ENCODE results near the gene LONP2. TPM values are rescaled to one million over a fixed set of nuclear protein-coding genes. Genes with fewer than 3 reads are reported as not detected.

Gene LONP2
- polyA plus RNA-seq, 1 experiment, result 34.1 TPM

- POLR2A ChIA-PET, result no interaction called here
- CTCF ChIA-PET, result interaction anchor here (0.7 kb wide), 1 partner anchor 361 kb away, joined by 3 read pairs; no protein-coding TSS in a partner anchor
- TF ChIP-seq CTCF (IDR thresholded peaks at IDR 0.05; ENCODE audit: insufficient read depth, low read depth, low read length), result no peak
- H3K27me3 ChIP-seq (ENCODE audit: control insufficient read depth, insufficient read depth, low read length), result no peaks in the 10 kb centered on the region
- no peak overlapping the region for H3K4me3 ChIP-seq (ENCODE audit: low read depth, low read length)
- no peaks in the 10 kb centered on the region; the same call in 1 of the 2 replicates for H3K36me3 ChIP-seq (ENCODE audit: control insufficient read depth, insufficient read depth, low read length)
- no peak for DNase-seq (ENCODE audit: low read depth)
Measured at GRCh38 chr16:48269011-48269410, 24.9 kb downstream of the LONP2 start.

- Histone ChIP-seq H3K27me3 (ENCODE audit: control insufficient read depth, insufficient read depth, low read length) (no peaks in the 10 kb centered on the region), H3K4me3 (ENCODE audit: low read depth, low read length) (no peak overlapping the region), H3K36me3 (ENCODE audit: control insufficient read depth, insufficient read depth, low read length) (no peaks in the 10 kb centered on the region; the same call in 1 of the 2 replicates)
- DNase-seq (ENCODE audit: low read depth), result no peak
- TF ChIP-seq CTCF (IDR thresholded peaks at IDR 0.05; ENCODE audit: insufficient read depth, low read depth, low read length), result peak; percentile 12; the same call in 1 of the 2 replicates
- ChIA-PET CTCF (interaction anchor here (1.3 kb wide), 1 partner anchor 351 kb away, joined by 5 read pairs; no protein-coding TSS in a partner anchor), POLR2A (no interaction called here)
Measured at GRCh38 chr16:48271728-48272127, 27.6 kb downstream of the LONP2 start.

- CTCF ChIA-PET, result no interaction called here
- Histone ChIP-seq H3K36me3 (ENCODE audit: control insufficient read depth, insufficient read depth, low read length) (no peaks in the 10 kb centered on the region; the same call in 1 of the 2 replicates), H3K4me3 (ENCODE audit: low read depth, low read length) (no peak overlapping the region), H3K27me3 (ENCODE audit: control insufficient read depth, insufficient read depth, low read length) (no peaks in the 10 kb centered on the region)
- DNase-seq (ENCODE audit: low read depth), result no peak
- POLR2A ChIA-PET, result no interaction called here
- no peak for TF ChIP-seq CTCF (IDR thresholded peaks at IDR 0.05; ENCODE audit: insufficient read depth, low read depth, low read length)
Measured at GRCh38 chr16:48272837-48273421, 28.8 kb downstream of the LONP2 start.

- Histone ChIP-seq H3K27me3 (ENCODE audit: control insufficient read depth, insufficient read depth, low read length) (no peaks in the 10 kb centered on the region), H3K36me3 (ENCODE audit: control insufficient read depth, insufficient read depth, low read length) (no peaks in the 10 kb centered on the region; the same call in 1 of the 2 replicates), H3K4me3 (ENCODE audit: low read depth, low read length) (no peak overlapping the region)
- ChIA-PET POLR2A (no interaction called here), CTCF (interaction anchor here (1.2 to 1.6 kb wide), 2 partner anchors 12 to 349 kb away, joined by 3 to 6 read pairs; no protein-coding TSS in a partner anchor)
- no peak for DNase-seq (ENCODE audit: low read depth)
- no peak for TF ChIP-seq CTCF (IDR thresholded peaks at IDR 0.05; ENCODE audit: insufficient read depth, low read depth, low read length)
Measured at GRCh38 chr16:48274476-48274875, 30.4 kb downstream of the LONP2 start.

GRCh38 chr16:48276102-48276501 is 32.0 kb downstream of the LONP2 start:
- peak; percentile 4 for DNase-seq (ENCODE audit: low read depth)
- Histone ChIP-seq H3K4me3 (ENCODE audit: low read depth, low read length) (no peak overlapping the region), H3K36me3 (ENCODE audit: control insufficient read depth, insufficient read depth, low read length) (no peaks in the 10 kb centered on the region; the same call in 1 of the 2 replicates), H3K27me3 (ENCODE audit: control insufficient read depth, insufficient read depth, low read length) (no peaks in the 10 kb centered on the region)
- TF ChIP-seq CTCF (IDR thresholded peaks at IDR 0.05; ENCODE audit: insufficient read depth, low read depth, low read length), result no peak
- POLR2A ChIA-PET, result no interaction called here
- CTCF ChIA-PET, result no interaction called here
